ENCODE measurements around the gene VCX3A. TPM values are rescaled to one million over a fixed set of nuclear protein-coding genes. Genes with fewer than 3 reads are reported as not detected.

Gene VCX3A
- total RNA-seq, 1 experiment from 2014 or later: not detected

GRCh38 chrX:6517376-6517775 is 17.5 kb downstream of the VCX3A start:
- Histone ChIP-seq H3K9me3 (ENCODE audit: control insufficient read depth in 1 of 2, insufficient read depth in 1 of 2, low read depth in 1 of 2, low read length in 2 of 2) (no peaks in the 10 kb centered on the region), H4K20me1 (ENCODE audit: insufficient read depth) (no peaks in the 10 kb centered on the region), H3K27me3 (ENCODE audit: insufficient read depth, low read length) (no peaks in the 10 kb centered on the region), H3K4me1 (ENCODE audit: control insufficient read depth in 1 of 2, insufficient read depth in 2 of 2, low read length in 2 of 2) (no peaks in the 10 kb centered on the region), H2AFZ (ENCODE audit: low read depth, low read length, poor library complexity, severe bottlenecking) (no peak overlapping the region), H3K79me2 (ENCODE audit: insufficient read depth, low read length) (no peaks in the 10 kb centered on the region), H3K9ac (ENCODE audit: low read length) (no peak overlapping the region), H3K9me2 (ENCODE audit: insufficient read depth) (no peaks in the 10 kb centered on the region), H3K36me3 (ENCODE audit: control insufficient read depth in 1 of 2, insufficient read depth in 2 of 2, low read length in 2 of 2) (no peaks in the 10 kb centered on the region), H3K27ac (ENCODE audit: low read depth, low read length) (no peak overlapping the region), H3K4me3 (replicated peaks in 1 of 2; ENCODE audit: low read depth in 1 of 2, low read length in 2 of 2) (no peak overlapping the region), H3K4me2 (ENCODE audit: low read length) (no peak overlapping the region)
- ATAC-seq (no peak), DNase-seq (ENCODE audit: low read depth, low spot score) (no peak)
- TF ChIP-seq CTCF (IDR thresholded peaks at IDR 0.05 in 2 of 3, conservative IDR thresholded peaks at IDR 0.05 in 1 of 3; ENCODE audit: borderline replicate concordance in 1 of 3, insufficient read depth in 1 of 3, low read depth in 2 of 3, low read length in 2 of 3): no peak
- no peak for TF ChIP-seq CEBPB (IDR thresholded peaks at IDR 0.05; ENCODE audit: low read depth)
- no peak for TF ChIP-seq SIN3A (IDR thresholded peaks at IDR 0.05; ENCODE audit: low read depth)
- no peak for TF ChIP-seq MAX (IDR thresholded peaks at IDR 0.05)
- intact Hi-C loops (cut with micrococcal nuclease): no loop called here
- CTCF ChIA-PET: no interaction called here
- POLR2A ChIA-PET: no interaction called here
- BruUV-seq (replicated peaks): no TSS peak
- RAD21 ChIA-PET (ENCODE audit: low non-redundant PET in 1 of 2, low total read pairs in 2 of 2, uncharacterized antibody in 2 of 2, unreplicated experiment in 2 of 2): no interaction called here

DNA sequence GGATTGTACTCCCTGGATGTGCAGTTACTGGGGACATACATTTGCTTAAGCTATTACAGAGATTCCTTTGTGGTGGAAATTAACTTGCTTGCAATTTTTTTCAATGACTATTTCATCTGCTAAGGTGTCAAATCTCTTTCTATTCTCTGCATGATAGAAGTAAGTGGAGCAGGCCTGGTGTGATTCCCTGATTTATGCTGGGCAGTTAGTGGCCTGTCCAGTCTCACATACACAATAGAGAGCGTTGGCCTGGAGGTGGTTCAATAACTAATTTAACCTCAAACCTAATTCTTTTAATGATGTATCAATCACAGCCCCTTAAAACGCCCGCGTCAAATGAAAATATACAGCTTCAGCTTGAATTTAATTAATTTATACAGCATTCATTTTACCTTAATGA is 28.5 kb downstream of the VCX3A start:
- no TSS peak for BruUV-seq (replicated peaks)
- ChIA-PET CTCF (no interaction called here), RAD21 (ENCODE audit: low non-redundant PET in 1 of 2, low total read pairs in 2 of 2, uncharacterized antibody in 2 of 2, unreplicated experiment in 2 of 2) (no interaction called here), POLR2A (no interaction called here)
- Histone ChIP-seq H3K9me2 (ENCODE audit: insufficient read depth) (no peaks in the 10 kb centered on the region), H3K9ac (ENCODE audit: low read length) (no peak overlapping the region), H3K27me3 (ENCODE audit: insufficient read depth, low read length) (no peaks in the 10 kb centered on the region), H2AFZ (ENCODE audit: low read depth, low read length, poor library complexity, severe bottlenecking) (no peak overlapping the region), H3K4me1 (ENCODE audit: control insufficient read depth in 1 of 2, insufficient read depth in 2 of 2, low read length in 2 of 2) (no peaks in the 10 kb centered on the region), H3K79me2 (ENCODE audit: insufficient read depth, low read length) (no peaks in the 10 kb centered on the region), H4K20me1 (ENCODE audit: insufficient read depth) (no peaks in the 10 kb centered on the region), H3K27ac (ENCODE audit: low read depth, low read length) (no peak overlapping the region), H3K9me3 (ENCODE audit: control insufficient read depth in 1 of 2, insufficient read depth in 1 of 2, low read depth in 1 of 2, low read length in 2 of 2) (no peaks in the 10 kb centered on the region), H3K4me2 (ENCODE audit: low read length) (no peak overlapping the region), H3K36me3 (ENCODE audit: control insufficient read depth in 1 of 2, insufficient read depth in 2 of 2, low read length in 2 of 2) (no peaks in the 10 kb centered on the region), H3K4me3 (replicated peaks in 1 of 2; ENCODE audit: low read depth in 1 of 2, low read length in 2 of 2) (no peak overlapping the region)
- no peak for TF ChIP-seq MAX (IDR thresholded peaks at IDR 0.05)
- no peak for TF ChIP-seq SP1 (IDR thresholded peaks at IDR 0.05; ENCODE audit: low read depth)
- TF ChIP-seq SIN3A (IDR thresholded peaks at IDR 0.05; ENCODE audit: low read depth): no peak
- TF ChIP-seq ZFX (IDR thresholded peaks at IDR 0.05): no peak
- no peak for TF ChIP-seq YY1 (IDR thresholded peaks at IDR 0.05; ENCODE audit: extremely low read depth, insufficient replicate concordance, low read depth, low read length)
- TF ChIP-seq CEBPB (IDR thresholded peaks at IDR 0.05; ENCODE audit: low read depth): no peak
- no peak for TF ChIP-seq ZNF274 (IDR thresholded peaks at IDR 0.05; ENCODE audit: low read depth, low read length)
- TF ChIP-seq, protein P1, sequence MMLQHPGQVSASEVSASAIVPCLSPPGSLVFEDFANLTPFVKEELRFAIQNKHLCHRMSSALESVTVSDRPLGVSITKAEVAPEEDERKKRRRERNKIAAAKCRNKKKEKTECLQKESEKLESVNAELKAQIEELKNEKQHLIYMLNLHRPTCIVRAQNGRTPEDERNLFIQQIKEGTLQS (IDR thresholded peaks at IDR 0.05): no peak
- TF ChIP-seq ZBTB33 (IDR thresholded peaks at IDR 0.05; ENCODE audit: extremely low read depth, insufficient replicate concordance, low read length): no peak
- no peak for TF ChIP-seq CBX3 (IDR thresholded peaks at IDR 0.05; ENCODE audit: low read depth)
- TF ChIP-seq EZH2phosphoT487 (IDR thresholded peaks at IDR 0.05; ENCODE audit: borderline replicate concordance): no peak
- DNase-seq (ENCODE audit: low read depth, low spot score) (no peak), ATAC-seq (no peak)
- intact Hi-C loops (cut with micrococcal nuclease): no loop called here
